Smooth muscle cell (in vitro differentiated cells): ENCODE data around the gene AHCYL2. TPM values are rescaled to one million over a fixed set of nuclear protein-coding genes. Genes with fewer than 3 reads are reported as not detected.

Experiments
- DNase-seq: peaks from one replicate; lab custom pipeline; 2025; ENCODE audit not compliant: unreplicated experiment; lab: John Stamatoyannopoulos, UW
- H2AFZ ChIP-seq: fragments of 200-600 bp; sonication (generic); 2 replicates; pipeline ENCODE4 v1.6.0; 2016; ENCODE audit warnings: antibody characterized with exemption, low read depth, mild to moderate bottlenecking
- H3F3A ChIP-seq: fragments of 200-600 bp; sonication (generic); 2 replicates; pipeline ENCODE4 v1.6.0; 2017; ENCODE audit warnings: antibody characterized with exemption, low read depth
- H3K27ac ChIP-seq: fragments of 200-600 bp; sonication (generic); 2 replicates; pipeline ENCODE4 v1.5.1; 2016; ENCODE audit warnings: low read depth, mild to moderate bottlenecking
- H3K27me3 ChIP-seq: fragments of 200-600 bp; sonication (generic); 2 replicates; pipeline ENCODE4 v1.6.1; 2016; ENCODE audit warnings: low read depth, mild to moderate bottlenecking
- H3K36me3 ChIP-seq: fragments of 200-600 bp; sonication (generic); 2 replicates; pipeline ENCODE4 v1.5.1; 2016; ENCODE audit warnings: low read depth
- H3K4me1 ChIP-seq: fragments of 200-600 bp; sonication (generic); 2 replicates; pipeline ENCODE4 v1.5.1; 2016; ENCODE audit warnings: low read depth
- H3K4me2 ChIP-seq: fragments of 200-600 bp; sonication (generic); 2 replicates; pipeline ENCODE4 v1.6.0; 2016; ENCODE audit warnings: mild to moderate bottlenecking
- H3K4me3 ChIP-seq: fragments of 200-600 bp; sonication (generic); 2 replicates; pipeline ENCODE4 v1.5.1; 2016; ENCODE audit warnings: mild to moderate bottlenecking
- H3K79me2 ChIP-seq: fragments of 200-600 bp; sonication (generic); 2 replicates; pipeline ENCODE4 v1.6.0; 2016; ENCODE audit warnings: low read depth, mild to moderate bottlenecking
- H3K9ac ChIP-seq: fragments of 200-600 bp; sonication (generic); 2 replicates; pipeline ENCODE4 v1.6.0; 2016; ENCODE audit warnings: low read depth
- H3K9me3 ChIP-seq: fragments of 200-600 bp; sonication (generic); replicated peaks from 2 replicates; pipeline ENCODE4 v1.5.1; 2016; ENCODE audit warnings: low read depth
- H4K20me1 ChIP-seq: fragments of 200-600 bp; sonication (generic); 2 replicates; pipeline ENCODE4 v1.6.0; 2016; ENCODE audit warnings: low read depth
- WGBS: methylation state at CpG from one replicate; pipeline ENCODE4 v1.1.7; 2016; ENCODE audit warnings: low lambda C conversion rate; 5-methylcytosine and 5-hydroxymethylcytosine counted together
- polyA plus RNA-seq: library from polyadenylated mRNA; unstranded; fragments of >200 nt; fragmentation: Nextera tagmentation; extraction: Ambion mirVana; gene quantifications from 2 replicates; pipeline ENCODE4 v1.2.1, GENCODE V29; 2016
- total RNA-seq: library from RNA; depleted of rRNA; stranded (reverse); fragments of >200 nt; gene quantifications from 2 replicates; pipeline ENCODE4 v1.2.3, GENCODE V29; 2014
- TF ChIP-seq, protein P1 (sequence below): fragments of 200-600 bp; sonication (generic); IDR thresholded peaks from 2 replicates; pipeline ENCODE4 v1.5.1; 2017; ENCODE audit warnings: borderline replicate concordance, mild to moderate bottlenecking, antibody characterized with exemption; ENCODE audit not compliant: insufficient read depth, poor library complexity, severe bottlenecking

Gene AHCYL2
- total and polyA plus RNA-seq, 2 experiments from 2014 or later = 6.3 to 7.3 TPM

DNA sequence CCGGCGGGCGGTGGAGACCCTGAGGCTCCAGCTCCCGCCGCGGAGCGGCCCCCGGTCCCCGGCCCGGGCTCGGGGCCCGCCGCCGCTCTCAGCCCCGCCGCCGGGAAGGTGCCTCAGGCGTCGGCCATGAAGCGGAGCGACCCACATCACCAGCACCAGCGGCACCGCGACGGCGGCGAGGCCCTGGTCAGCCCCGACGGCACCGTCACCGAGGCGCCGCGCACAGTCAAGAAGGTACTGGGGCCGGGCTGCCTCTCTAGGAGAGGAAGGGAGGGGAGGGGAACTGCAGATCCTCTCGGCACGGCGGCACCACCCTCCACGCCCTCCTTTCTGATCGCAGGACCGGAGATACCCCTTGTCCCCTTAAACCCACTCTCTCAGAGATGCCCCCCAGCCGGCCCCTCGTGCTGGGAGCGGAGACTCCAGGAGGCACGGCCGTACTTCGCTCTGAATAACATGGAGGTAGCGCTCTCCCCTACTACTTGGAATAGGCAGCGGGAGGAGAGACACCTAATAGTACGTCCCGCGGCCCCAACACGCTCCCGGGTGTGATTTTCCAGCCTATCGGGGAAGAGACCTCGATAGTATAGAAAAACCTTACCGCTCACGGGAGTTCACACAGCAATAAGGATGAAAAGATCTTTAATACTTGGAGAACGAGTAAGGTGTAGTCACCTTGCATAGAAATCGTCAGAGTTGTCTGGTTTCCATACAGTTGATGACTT, 538 bp downstream of the AHCYL2 start:
- peak overlapping the region; percentile 56 for H3K4me3 ChIP-seq
- peak overlapping the region; percentile 17 for H3K27ac ChIP-seq
- H3K36me3 ChIP-seq = no peaks in the 10 kb centered on the region

DNA sequence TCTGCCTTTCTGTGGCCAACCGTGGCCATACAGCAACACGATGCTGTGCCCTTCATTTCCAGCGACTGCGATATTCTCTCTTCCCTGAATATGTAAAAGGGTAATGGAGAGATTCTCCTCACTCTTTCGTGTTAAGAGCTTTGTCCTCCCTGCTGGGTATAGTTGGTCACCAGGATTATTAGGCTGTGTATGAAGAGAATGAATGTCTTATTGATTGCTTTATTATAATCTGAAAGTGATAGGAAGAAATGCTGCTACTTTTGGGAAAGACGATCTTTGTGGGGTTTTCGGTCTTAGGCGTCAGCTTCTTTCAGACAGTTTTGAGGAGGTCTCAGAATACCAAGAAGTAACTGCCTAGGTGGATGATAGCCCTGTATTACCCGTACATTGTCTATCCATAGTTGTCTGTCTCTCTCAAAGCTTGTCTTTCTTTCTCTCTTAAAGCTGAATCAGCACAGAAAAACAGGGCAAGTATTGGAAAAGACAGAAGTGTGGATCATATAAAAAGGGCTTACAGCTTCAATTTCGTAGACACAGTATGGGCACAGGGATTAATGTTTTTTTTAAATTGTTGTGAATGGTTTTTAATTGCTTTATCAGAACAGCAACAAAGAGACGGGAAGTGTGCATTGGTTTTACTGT, 1.2 kb downstream of the AHCYL2 start:
- no peaks in the 10 kb centered on the region for H3K27me3 ChIP-seq
- peak overlapping the region; percentile 83 for H3K4me2 ChIP-seq
- peak overlapping the region; percentile 56 for H3K4me3 ChIP-seq
- peak overlapping the region; percentile 88 for H2AFZ ChIP-seq
- DNase-seq = no peak
- H3K9ac ChIP-seq = peak overlapping the region; percentile 49
- H3K9me3 ChIP-seq = no peaks in the 10 kb centered on the region
- WGBS = 19% methylated on average over 11 of the region's 11 CpGs
- H3F3A ChIP-seq = no peaks in the 10 kb centered on the region
- no peaks in the 10 kb centered on the region for H3K36me3 ChIP-seq
- H4K20me1 ChIP-seq = no peaks in the 10 kb centered on the region
- no peaks in the 10 kb centered on the region for H3K79me2 ChIP-seq
- H3K27ac ChIP-seq = no peak overlapping the region
- TF ChIP-seq, protein P1, sequence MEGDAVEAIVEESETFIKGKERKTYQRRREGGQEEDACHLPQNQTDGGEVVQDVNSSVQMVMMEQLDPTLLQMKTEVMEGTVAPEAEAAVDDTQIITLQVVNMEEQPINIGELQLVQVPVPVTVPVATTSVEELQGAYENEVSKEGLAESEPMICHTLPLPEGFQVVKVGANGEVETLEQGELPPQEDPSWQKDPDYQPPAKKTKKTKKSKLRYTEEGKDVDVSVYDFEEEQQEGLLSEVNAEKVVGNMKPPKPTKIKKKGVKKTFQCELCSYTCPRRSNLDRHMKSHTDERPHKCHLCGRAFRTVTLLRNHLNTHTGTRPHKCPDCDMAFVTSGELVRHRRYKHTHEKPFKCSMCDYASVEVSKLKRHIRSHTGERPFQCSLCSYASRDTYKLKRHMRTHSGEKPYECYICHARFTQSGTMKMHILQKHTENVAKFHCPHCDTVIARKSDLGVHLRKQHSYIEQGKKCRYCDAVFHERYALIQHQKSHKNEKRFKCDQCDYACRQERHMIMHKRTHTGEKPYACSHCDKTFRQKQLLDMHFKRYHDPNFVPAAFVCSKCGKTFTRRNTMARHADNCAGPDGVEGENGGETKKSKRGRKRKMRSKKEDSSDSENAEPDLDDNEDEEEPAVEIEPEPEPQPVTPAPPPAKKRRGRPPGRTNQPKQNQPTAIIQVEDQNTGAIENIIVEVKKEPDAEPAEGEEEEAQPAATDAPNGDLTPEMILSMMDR = no peak
- peaks cover 18% of the 10 kb centered on the region for H3K4me1 ChIP-seq

More for the DNA sequence above, 538 bp downstream of the AHCYL2 start:
- Histone ChIP-seq H3F3A (no peaks in the 10 kb centered on the region), H3K4me1 (peaks cover 18% of the 10 kb centered on the region), H3K9ac (peak overlapping the region; percentile 49), H2AFZ (peak overlapping the region; percentile 88), H3K4me2 (peak overlapping the region; percentile 83), H3K9me3 (no peaks in the 10 kb centered on the region), H3K79me2 (no peaks in the 10 kb centered on the region), H3K27me3 (no peaks in the 10 kb centered on the region), H4K20me1 (no peaks in the 10 kb centered on the region)
- peak; percentile 50 for DNase-seq
- TF ChIP-seq, protein P1 = no peak
- WGBS = 2% methylated on average over 42 of the region's 60 CpGs

DNA sequence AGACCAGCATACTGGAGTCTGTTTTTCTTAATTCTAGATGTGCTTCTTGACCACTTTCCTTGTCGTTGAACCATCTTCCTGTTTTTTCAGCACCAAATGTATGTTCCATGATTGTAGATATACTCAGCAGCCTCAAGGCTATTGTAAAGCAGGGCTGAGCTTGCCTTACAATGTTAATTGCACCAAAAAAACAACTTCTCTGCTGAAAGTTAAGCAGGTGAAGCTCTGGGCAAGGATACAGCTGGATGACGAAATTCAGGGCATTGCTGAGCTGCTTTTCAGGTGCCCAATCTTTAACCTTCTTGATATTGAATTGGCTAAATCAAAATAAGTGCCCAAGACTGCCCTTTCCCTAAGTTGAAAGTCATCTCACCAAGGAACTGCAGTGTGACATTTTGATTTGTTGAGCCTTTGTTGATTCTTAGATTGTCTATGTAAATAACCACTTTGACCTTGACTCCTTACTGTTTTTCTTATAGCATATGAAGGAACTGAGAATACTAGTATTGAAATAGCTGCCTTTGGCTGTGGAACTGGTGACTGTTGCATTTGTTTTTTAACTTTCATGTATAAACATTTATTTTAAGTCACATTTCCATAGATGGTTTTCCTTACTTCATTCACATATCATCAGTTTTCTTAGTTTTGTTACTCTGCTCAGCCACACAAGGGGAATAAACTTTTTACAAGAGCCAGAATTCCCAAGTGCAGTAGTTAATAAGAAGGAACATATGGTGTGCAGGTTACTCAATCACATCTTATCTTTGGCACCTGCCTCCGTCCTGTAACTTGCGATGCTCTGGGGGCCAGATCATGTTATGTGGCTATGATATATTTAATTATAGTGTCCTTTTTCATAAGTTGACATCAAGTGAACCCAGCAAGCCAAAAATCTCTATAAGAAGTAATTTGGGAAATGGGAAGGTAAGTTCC, 3.1 kb downstream of the AHCYL2 start:
- Histone ChIP-seq H3K4me3 (no peak overlapping the region), H3K9me3 (no peaks in the 10 kb centered on the region), H2AFZ (no peak overlapping the region), H3K36me3 (no peaks in the 10 kb centered on the region), H3K79me2 (no peaks in the 10 kb centered on the region), H3K27me3 (no peaks in the 10 kb centered on the region), H3K4me1 (peaks cover 18% of the 10 kb centered on the region), H3K9ac (no peak overlapping the region), H3K4me2 (no peak overlapping the region), H3K27ac (no peak overlapping the region), H3F3A (no peaks in the 10 kb centered on the region), H4K20me1 (peaks cover 7% of the 10 kb centered on the region)
- TF ChIP-seq, protein P1 = no peak
- DNase-seq = no peak
- 84% methylated on average over 4 of the region's 4 CpGs for WGBS
